ENCODE data around the gene GPR55.

Gene GPR55

GRCh38 chr2:230919240-230919639, 5.8 kb downstream of the GPR55 start:
- no peak for DNase-seq (ENCODE audit: low spot score)

GRCh38 chr2:230916218-230916617, 8.8 kb downstream of the GPR55 start:
- DNase-seq (ENCODE audit: low spot score) = no peak

DNA sequence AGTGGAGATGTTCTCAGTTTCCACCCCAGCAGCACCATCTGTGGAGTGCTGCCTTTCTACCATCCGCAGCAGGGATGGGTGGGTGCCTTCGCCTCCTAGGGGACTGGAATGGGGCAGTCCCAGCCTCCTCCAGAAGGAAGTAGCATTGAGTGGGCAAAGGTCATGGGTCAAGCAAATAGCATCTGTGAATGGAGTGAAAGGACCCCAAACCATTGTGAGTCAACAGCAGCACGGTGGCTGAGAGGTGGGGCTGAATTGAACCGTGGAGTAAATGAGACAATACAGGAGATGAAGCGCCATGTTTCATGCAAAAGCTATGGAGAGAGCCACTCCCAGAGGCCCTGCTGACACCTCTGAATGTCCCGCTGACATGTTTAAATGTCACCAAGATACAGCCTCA, 9.7 kb downstream of the GPR55 start:
- DNase-seq (ENCODE audit: low spot score) = no peak

GRCh38 chr2:230914886-230915285, 10.2 kb downstream of the GPR55 start:
- no peak for DNase-seq (ENCODE audit: low spot score)

DNA sequence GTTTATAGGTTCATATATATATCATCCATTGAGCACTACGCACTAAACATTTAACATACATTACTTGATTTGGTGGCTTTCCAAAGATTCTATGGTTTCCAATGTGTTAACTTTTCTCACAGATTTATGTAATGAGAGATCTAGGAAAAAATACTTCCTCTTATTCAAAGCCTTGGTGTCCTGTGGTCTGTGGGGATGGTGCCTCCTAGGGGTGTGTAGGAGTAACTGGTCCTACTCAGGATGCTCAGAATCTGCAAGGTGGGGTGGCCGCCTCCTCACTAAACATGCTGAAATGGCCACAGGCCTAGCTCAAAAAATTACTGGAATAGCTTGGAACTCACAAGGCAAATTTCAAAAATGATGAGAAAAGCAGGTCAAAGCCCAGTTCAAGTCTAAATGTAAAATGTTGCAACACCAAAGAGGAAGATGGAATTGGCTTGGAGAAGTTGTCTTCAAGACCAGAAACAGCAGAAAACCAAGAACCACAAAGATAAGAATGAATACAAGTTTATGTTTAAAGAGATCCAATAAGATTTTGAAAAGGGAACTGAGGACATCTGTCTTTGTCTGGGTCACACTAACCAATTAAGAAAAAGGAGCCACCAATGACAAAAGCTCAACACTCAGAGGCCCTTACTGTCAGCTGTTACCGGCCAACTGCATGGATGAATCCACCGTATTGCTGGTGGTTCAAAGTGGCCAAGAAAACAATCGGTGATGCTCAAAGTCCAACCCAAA, 11.5 kb downstream of the GPR55 start:
- DNase-seq (ENCODE audit: low spot score) = peak; percentile 21

GRCh38 chr2:230912724-230913123, 12.3 kb downstream of the GPR55 start:
- no peak for DNase-seq (ENCODE audit: low spot score)

DNA sequence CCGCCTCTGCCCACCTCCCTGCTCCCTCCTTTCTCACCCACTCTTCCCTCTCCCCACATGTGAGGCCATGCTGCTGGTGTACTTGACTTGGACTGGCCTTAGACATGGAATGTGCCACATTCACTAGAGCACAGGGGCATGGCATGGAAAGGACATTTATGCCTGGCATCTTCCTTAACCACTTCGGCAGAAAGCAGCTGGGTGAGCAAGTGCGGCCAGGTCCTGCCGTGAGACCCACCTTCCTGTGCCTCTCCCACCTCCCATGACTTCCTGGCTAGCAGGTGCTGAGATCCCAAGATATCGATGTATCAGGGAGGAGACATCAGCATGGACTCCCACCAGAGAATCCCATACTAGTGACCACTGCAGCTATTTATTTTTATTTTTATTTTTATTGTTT, 13.0 kb downstream of the GPR55 start:
- DNase-seq (ENCODE audit: low spot score) = no peak

GRCh38 chr2:230910546-230911177, 14.4 kb downstream of the GPR55 start:
- DNase-seq (ENCODE audit: low spot score) = no peak

DNA sequence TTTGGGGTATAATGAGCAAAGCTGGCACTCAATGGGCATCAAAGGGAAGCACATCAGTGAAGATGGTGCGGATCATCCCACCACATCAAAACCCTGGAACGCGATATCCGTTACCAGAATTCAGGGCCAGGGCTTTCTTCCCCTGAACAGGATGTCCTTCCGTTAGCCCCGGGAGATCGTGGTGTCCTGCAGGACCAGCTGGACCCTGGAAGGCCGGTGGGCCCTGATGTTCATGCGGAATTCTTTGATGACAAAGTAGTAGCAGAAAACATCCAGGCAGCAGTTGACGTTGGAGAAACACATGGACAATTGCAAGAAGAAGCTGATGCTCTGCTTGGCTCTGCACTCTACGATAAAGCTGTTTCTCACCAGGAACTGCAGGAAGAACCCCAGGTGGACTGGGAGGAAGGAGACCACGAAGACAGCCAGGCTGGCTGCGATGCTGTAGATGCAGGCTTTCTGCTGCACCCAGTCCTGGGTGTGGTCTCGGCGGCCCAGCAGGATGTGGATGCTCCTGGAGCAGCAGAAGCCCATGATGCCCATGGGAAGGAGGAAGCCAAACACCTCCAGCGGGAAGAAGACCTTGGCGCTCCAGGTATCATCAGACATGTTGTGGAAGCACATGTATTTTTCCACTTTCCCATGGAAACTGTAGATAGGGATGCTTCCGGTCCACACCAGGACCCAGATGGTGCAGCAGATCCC, 15.0 kb downstream of the GPR55 start:
- DNase-seq (ENCODE audit: low spot score) = no peak

DNA sequence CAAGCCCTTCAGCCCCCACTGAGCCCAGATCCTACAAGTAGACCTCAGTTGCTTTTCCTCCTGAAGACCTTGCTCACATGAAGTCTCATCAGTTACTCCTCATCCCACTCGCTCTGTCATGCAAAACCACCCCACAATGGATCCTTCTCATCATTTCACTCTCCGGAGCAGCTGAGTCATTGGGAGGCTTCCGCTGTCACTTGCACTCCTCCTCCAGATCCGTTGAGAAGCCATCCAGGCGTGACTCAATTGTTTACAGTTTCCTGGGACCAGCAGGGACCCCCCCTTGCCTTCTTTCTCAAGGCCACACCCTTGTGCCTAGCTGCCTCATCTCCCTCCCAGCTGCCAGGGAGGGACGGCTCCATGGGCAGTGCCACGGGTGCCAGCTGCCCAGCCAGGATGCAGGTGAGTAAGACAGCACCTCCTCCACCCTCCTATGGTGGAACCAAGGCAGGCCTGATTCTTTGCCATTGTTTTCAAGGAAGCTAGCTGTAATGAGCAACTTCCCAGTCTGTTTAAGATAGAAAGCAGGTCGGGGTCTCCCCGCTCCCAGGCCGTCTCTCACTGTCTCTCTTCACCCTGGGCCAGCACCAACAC, 16.3 kb downstream of the GPR55 start:
- peak; percentile 90 for DNase-seq (ENCODE audit: low spot score)

DNA sequence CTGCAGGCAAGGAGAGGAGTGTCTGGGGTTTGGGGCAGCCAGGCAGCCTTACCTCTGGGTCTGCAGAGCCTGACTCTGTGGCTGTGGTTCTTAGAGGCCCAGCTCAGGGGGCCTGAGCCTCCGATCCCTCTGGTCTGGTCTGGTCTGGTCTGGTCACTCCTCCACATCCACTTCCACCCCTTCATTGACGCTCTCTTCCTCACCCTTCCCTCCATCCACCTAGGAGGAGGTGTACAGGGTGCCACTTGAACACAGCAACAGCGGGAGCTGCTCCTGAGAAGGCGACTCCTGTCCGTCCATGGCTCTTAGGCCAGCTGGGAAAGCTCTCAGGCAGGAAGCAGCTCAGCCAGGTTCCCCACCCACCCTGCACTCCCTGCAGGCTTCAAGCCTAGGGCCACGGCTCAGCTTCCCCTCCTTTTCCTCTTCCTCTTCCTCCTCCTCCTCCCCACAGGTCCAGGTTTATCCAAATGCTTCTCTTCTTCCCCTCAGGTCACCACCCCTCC, 16.9 kb downstream of the GPR55 start:
- DNase-seq (ENCODE audit: low spot score) = no peak

DNA sequence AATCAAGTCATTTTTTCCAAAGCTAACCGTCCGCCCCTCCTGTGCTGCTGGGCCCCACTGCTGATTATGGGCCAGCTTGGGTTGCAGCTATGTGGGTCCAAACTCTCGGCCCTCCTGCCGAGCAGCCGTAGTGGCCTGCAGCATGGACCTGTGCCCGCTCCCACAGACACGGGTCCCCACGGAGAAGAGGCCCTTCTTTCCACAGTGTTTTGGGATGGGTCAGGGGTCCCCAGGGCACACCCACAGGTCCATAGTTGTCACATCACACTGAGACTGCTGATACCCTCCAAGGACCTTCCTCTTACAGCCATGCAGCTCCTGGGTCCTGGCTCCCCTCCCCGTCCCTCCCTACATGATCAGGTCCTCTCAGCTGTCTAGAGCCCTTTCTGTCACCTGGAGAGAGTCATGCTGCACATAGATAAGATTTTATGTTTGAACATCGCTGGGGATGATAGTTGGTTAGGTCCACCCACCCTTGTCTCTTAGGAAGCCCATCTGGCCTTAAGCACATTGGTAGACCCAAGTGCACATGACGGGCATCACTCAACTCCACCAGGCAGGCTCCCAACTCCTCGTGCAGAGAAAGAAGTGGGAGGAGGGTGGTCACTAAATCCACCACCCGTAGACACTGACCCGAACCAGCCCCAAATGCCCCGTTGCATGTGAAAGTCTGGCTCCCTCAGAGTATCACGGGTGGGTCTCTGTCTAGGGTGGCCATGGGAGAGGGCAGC, 17.5 kb downstream of the GPR55 start:
- no peak for DNase-seq (ENCODE audit: low spot score)

DNA sequence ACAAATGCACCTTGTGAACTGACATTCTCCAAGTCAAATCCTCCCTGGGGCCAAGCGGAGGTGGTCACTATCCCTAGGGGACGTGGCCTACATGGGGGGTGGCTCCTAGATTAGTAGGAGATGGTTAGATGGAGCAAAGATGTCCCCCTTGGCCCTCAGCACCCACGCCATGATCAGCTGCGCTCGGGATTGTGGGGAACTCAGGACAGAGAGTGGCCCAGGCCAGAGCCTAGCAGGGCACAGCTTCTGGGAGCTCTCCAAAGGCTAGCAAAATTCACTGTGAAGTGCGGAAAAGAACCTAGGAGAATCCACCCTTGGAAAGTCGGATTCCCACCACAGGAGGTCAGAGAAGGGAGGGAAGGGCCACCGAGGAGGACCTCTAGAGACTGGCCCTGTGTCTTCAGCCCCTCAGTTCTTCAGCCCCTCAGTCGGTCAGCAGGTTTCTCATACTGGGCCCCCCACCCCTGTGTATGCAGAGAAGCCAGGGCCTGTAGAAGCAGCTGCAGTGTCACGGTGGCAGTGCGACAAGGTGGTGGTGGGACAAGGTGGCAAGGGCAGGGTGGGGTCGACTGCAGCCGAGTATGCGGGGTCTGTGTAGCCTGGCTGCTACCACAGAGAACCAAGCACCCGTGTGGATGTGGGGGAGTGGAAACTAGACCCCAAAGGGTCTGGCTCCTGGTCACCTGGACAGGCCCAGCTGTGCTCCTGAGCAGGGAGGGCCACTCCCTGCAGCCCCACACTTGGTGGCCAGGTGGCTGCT, 18.4 kb downstream of the GPR55 start:
- DNase-seq (ENCODE audit: low spot score) = no peak

DNA sequence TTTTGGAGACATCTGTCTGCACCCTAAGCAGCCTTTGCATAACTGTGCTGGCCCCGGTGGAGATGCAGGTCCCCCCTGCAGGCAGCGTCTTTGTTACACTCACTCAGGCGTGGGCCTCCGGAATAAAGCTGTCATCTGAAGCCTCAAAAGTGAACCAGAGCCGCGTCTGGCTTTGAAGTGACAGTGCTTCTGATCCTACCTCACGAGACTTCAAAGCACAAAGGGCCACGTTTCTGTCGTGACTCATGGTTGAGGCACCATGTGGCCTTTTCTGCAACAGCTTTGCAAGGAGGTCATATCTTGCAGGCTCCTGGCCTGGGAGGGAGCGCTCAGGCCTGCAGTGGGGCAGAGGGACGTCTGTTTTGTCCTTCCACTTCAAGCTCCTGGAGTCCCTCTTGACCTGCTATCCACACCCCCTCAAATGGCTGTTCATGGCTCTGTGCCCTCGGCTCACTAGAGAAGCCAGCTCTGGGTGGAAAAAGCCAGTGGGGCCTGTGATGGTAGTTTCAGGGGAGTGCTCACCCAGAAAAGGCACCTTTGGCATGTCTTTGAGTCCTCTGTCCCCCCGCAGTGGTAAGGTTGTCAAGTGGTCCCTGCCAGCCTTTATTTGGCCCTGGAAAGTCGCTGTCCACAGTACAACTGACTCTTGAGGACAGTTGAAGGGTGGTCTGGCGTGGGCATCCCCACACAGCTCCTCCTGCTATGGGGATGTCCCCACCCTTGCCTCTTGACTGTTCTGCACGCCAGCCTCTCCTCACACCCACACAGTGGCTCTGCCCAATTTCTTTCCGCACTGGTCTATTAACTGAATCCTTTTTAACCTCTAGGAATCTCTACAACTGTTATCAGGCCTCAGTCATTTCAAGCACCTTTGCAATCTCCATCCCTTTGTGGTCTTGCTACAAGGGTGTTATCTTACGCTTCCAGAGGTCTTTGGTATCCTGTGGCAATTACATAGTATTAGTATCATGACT, 19.3 kb downstream of the GPR55 start:
- DNase-seq (ENCODE audit: low spot score) = no peak

DNA sequence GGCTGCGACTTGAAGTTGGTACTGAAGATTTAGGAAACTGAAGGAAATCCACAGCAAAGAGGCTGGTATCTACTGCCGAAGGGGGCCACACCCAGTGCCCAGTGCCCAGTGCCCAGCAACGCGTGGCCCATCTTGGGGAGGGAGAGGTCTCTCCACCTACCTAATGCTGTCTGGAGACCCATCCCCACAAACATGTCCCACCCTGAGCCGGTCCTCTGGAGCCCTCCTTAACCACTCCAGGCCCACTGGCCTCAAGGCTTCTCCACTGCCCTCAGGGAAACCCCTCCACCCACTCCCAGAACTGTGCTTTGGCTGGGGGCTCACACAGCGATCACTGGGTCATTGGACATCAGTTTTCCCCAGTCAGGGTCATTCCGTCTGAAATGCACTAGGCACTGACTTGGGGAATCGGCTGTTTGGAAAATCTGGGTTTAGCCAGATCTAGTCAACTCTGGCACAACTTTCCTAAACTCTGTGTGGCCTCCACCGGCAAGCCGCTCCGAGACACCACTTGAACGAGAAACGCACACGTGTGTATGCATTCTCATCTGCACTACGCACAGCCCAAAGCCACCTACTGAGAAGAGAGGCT, 20.1 kb downstream of the GPR55 start:
- DNase-seq (ENCODE audit: low spot score) = no peak

DNA sequence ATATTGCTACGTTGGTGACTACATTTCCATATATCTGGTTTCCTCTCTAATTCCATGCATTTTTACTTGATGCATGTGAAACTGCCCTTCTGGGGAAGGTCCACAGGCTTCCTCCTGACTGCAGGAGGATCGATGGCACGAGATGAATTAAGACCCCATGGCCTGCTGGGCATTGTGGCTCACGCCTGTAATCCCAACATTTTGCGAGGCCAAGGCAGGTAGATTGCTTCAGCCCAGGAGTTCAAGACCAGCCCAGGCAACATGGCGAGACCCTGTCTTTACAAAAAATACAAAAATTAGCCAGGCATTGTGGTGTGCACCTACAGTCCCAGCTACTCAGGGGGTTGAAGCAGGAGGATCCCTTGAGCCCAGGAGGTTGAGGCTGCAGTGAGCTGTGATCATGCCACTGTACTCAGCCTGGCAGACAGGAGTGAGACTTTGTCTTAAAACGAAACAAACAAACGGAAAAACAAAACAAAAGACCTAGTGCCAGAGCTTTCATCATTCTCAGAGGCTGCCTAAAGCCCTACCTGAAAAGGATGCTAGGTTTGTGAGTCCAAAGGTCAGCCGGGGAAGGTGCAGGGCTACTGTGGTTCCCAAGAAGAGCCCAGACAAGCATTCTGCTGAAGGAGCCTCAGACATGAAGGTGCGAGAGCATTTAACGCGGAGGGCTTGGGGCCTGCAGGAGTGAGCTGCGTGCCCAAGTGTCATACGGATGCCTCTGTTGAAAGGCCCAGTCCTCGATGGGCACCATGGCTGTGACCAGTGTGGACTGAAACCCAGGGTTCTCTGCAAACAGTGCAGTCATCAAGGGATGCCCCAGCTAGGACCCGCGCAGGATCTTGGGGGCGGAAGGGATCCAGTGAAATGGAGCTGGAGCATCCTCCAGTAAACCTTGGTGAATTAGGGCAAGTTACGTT, 21.6 kb downstream of the GPR55 start:
- DNase-seq (ENCODE audit: low spot score) = no peak

DNA sequence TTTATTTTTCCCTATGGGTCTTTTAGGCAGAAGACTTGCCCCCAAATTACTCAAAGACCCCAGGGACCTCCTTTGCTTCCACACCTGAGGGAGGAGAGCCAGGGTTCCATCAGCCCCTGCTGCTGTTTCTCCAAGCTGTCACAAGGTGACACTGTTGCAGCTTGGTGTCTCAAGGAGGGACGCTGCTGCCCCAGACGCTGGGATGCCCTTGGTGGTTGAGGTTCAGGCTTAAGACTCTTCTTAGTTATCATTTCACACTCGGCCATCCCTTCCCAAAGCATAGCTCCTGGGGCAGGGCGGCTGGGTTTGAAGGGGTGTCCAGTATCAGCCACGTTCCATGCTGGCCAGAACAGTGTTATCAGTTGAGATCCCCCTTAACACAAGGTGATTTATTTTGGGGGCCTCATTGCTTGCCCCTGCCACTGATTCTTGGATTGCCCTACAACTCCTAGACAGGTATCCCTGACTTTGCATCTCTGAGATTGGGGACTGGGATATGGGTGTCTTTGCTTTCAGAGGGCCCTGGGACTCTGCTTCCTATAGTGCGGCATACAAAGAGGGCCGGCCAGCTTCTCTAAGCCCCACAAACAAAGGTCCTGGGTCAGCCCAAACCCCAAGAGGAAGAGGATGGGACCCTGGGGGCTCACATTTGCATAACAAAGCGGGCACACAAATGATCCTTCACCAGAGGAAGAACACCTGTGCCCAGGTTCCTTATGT, 22.7 kb downstream of the GPR55 start:
- DNase-seq (ENCODE audit: low spot score) = peak; percentile 65

DNA sequence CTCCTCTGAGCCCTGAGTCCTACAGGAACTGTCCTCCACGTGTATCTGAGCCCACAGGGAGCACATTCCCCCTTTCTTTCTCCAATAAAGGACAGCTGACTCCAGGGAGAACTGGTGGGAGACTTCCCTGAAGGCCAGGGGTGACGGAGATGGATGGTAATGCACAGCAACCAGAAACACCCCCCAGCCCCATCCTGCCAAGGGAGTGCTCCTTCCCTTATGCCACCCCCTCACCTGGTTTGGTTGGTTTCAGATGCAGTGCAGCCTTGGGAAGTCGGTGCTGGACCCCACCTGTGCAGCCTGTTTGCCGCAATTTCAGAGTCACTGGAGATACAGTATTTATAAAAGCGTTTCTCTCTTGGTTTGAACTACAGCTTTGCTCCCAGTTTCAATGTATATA, 24.0 kb downstream of the GPR55 start:
- DNase-seq (ENCODE audit: low spot score) = no peak
